HuH-7.5 (cell line): ENCODE measurements around the gene GPR137.
A peak's percentile ranks its signal among the peaks of the same experiment; 100 is the strongest.
"Not testable (repeated sequence)": the region's sequence is repeated elsewhere in the genome, so short reads cannot be mapped to it uniquely, and the experiment has no call there.

ENCODE experiments used
- DNase-seq: peaks from one replicate; pipeline ENCODE4 v3.0.0; 2011; ENCODE audit warnings: low spot score

Gene GPR137

GRCh38 chr11:64284962-64285884, at the start of gene GPR137:
GPR137 (plus strand) TSS chr11:64285848; CDS start chr11:64286525, 677 bp downstream.
- peak; percentile 82 for DNase-seq

GRCh38 chr11:64237484-64237951, 48.1 kb upstream of the GPR137 start:
- no peak for DNase-seq

- DNase-seq, result no peak
Observed at GRCh38 chr11:64238076-64238475, 47.6 kb upstream of the GPR137 start.

- DNase-seq, result no peak
Observed at GRCh38 chr11:64238999-64239398, 46.6 kb upstream of the GPR137 start.

- DNase-seq, result no peak
Observed at GRCh38 chr11:64239662-64240434, 45.8 kb upstream of the GPR137 start.

GRCh38 chr11:64240435-64241240, 45.0 kb upstream of the GPR137 start, which contains the start of gene FKBP2:
FKBP2 (plus strand) TSS chr11:64241095; CDS start chr11:64242388, 1,293 bp downstream.
- peak; percentile 95 for DNase-seq

GRCh38 chr11:64241241-64241490, 44.5 kb upstream of the GPR137 start:
- DNase-seq, result peak; percentile 88

GRCh38 chr11:64241491-64242374, 43.9 kb upstream of the GPR137 start:
- DNase-seq, result peak; percentile 69

- DNase-seq, result no peak
Observed at GRCh38 chr11:64243236-64243854, 42.3 kb upstream of the GPR137 start.

GRCh38 chr11:64244107-64244506, 41.5 kb upstream of the GPR137 start:
- no peak for DNase-seq

- no peak for DNase-seq
Observed at GRCh38 chr11:64244966-64245365, 40.7 kb upstream of the GPR137 start.

GRCh38 chr11:64245401-64245796, 40.2 kb upstream of the GPR137 start:
- no peak for DNase-seq

GRCh38 chr11:64245797-64246620, 39.6 kb upstream of the GPR137 start:
- DNase-seq, result peak; percentile 54

GRCh38 chr11:64246621-64246870, 39.1 kb upstream of the GPR137 start:
- DNase-seq, result not testable (repeated sequence)

- DNase-seq, result peak; percentile 91
Observed at GRCh38 chr11:64246871-64247728, 38.5 kb upstream of the GPR137 start, which contains the start of gene PPP1R14B. PPP1R14B (minus strand) TSS chr11:64246943; CDS start chr11:64246673, 270 bp downstream.

GRCh38 chr11:64247729-64248531, 37.7 kb upstream of the GPR137 start:
- DNase-seq, result no peak

- DNase-seq, result no peak
Observed at GRCh38 chr11:64248578-64248977, 37.1 kb upstream of the GPR137 start.

GRCh38 chr11:64249038-64249437, 36.6 kb upstream of the GPR137 start:
- no peak for DNase-seq
